H9 (cell line): ENCODE measurements around the gene ACTR2. TPM values are rescaled to one million over a fixed set of nuclear protein-coding genes. Genes with fewer than 3 reads are reported as not detected.

Experiments used
- DNase-seq: peaks from one replicate; pipeline ENCODE4 v3.0.0-alpha.2; 2017
- H2AFZ ChIP-seq: one replicate; pipeline ENCODE4 v1.6.1; 2013; ENCODE audit warnings: mild to moderate bottlenecking, low read length, control low read depth, moderate library complexity
- H2AK5ac ChIP-seq: 2 replicates; pipeline ENCODE4 v1.6.1; 2013; ENCODE audit warnings: low read length, control low read depth, mixed read lengths; ENCODE audit not compliant: insufficient read length
- H2BK120ac ChIP-seq: one replicate; pipeline ENCODE4 v1.6.1; 2013; ENCODE audit warnings: low read depth, mild to moderate bottlenecking, low read length, control low read depth, inconsistent platforms; ENCODE audit not compliant: poor library complexity, severe bottlenecking
- H2BK12ac ChIP-seq: 2 replicates; pipeline ENCODE4 v1.6.1; 2013; ENCODE audit warnings: low read length, control low read depth, mixed read lengths, low read depth; ENCODE audit not compliant: insufficient read length
- H2BK15ac ChIP-seq: 2 replicates; pipeline ENCODE4 v1.6.1; 2013; ENCODE audit warnings: low read depth, low read length, control low read depth
- H2BK20ac ChIP-seq: one replicate; pipeline ENCODE4 v1.6.1; 2013; ENCODE audit warnings: low read depth, mild to moderate bottlenecking, low read length, control low read depth, inconsistent platforms; ENCODE audit not compliant: poor library complexity, severe bottlenecking
- H2BK5ac ChIP-seq: 2 replicates; pipeline ENCODE4 v1.6.1; 2013; ENCODE audit warnings: low read length, control low read depth, mixed read lengths; ENCODE audit not compliant: insufficient read length
- H3K14ac ChIP-seq: 2 replicates; pipeline ENCODE4 v1.6.1; 2013; ENCODE audit warnings: low read length, control low read depth; ENCODE audit not compliant: insufficient read depth
- H3K18ac ChIP-seq: 2 replicates; pipeline ENCODE4 v1.6.1; 2013; ENCODE audit warnings: low read depth, mild to moderate bottlenecking, mixed read lengths, low read length, control low read depth; ENCODE audit not compliant: insufficient read length
- H3K23ac ChIP-seq: 2 replicates; pipeline ENCODE4 v1.6.1; 2013; ENCODE audit warnings: low read length, control low read depth, mixed read lengths, low read depth; ENCODE audit not compliant: insufficient read length
- H3K23me2 ChIP-seq: 2 replicates; pipeline ENCODE4 v1.6.1; 2013; ENCODE audit warnings: low read depth, mild to moderate bottlenecking, mixed read lengths, low read length, control low read depth; ENCODE audit not compliant: insufficient read length, poor library complexity, severe bottlenecking
- H3K27ac ChIP-seq: 2 replicates; pipeline ENCODE4 v1.5.1; 2013; ENCODE audit warnings: low read length, control low read depth, mixed read lengths, low read depth; ENCODE audit not compliant: insufficient read length
- H3K27me3 ChIP-seq: 2 replicates; pipeline ENCODE4 v1.6.1; 2013; ENCODE audit warnings: low read length, control low read depth, inconsistent platforms; ENCODE audit not compliant: insufficient read depth
- H3K4ac ChIP-seq: 2 replicates; pipeline ENCODE4 v1.6.1; 2013; ENCODE audit warnings: low read depth, mild to moderate bottlenecking, control low read depth, inconsistent platforms, low read length, moderate library complexity
- H3K4me1 ChIP-seq: 2 replicates; pipeline ENCODE4 v1.6.1; 2013; ENCODE audit warnings: low read length, control low read depth, inconsistent platforms; ENCODE audit not compliant: insufficient read depth
- H3K4me2 ChIP-seq: 2 replicates; pipeline ENCODE4 v1.6.1; 2013; ENCODE audit warnings: low read length, control low read depth, mixed read lengths; ENCODE audit not compliant: insufficient read length, insufficient read depth
- H3K56ac ChIP-seq: 2 replicates; pipeline ENCODE4 v1.6.1; 2013; ENCODE audit warnings: low read depth, mild to moderate bottlenecking, mixed read lengths, low read length, control low read depth; ENCODE audit not compliant: insufficient read length
- H3K79me1 ChIP-seq: 2 replicates; pipeline ENCODE4 v1.6.1; 2013; ENCODE audit warnings: low read depth, mild to moderate bottlenecking, moderate library complexity, low read length, control low read depth, inconsistent platforms; ENCODE audit not compliant: insufficient read depth, poor library complexity, severe bottlenecking
- H3K79me2 ChIP-seq: 2 replicates; pipeline ENCODE4 v1.6.1; 2013; ENCODE audit warnings: low read length, control low read depth, inconsistent platforms; ENCODE audit not compliant: insufficient read depth
- H3K9ac ChIP-seq: 2 replicates; pipeline ENCODE4 v1.6.1; 2013; ENCODE audit warnings: low read length, control low read depth, mixed read lengths; ENCODE audit not compliant: insufficient read length; ENCODE audit errors: extremely low read depth
- H3K9me3 ChIP-seq: one replicate; pipeline ENCODE4 v1.6.1; 2013; ENCODE audit warnings: low read depth, low read length, inconsistent platforms; ENCODE audit not compliant: control insufficient read depth
- H3T11ph ChIP-seq: one replicate; pipeline ENCODE4 v1.6.1; 2013; ENCODE audit warnings: mild to moderate bottlenecking, low read length, control low read depth, inconsistent platforms
- H4K20me1 ChIP-seq: one replicate; pipeline ENCODE4 v1.6.1; 2013; ENCODE audit not compliant: control insufficient read depth, insufficient read length, insufficient read depth
- H4K5ac ChIP-seq: 2 replicates; pipeline ENCODE4 v1.6.1; 2013; ENCODE audit warnings: low read depth, mild to moderate bottlenecking, mixed read lengths, low read length, control low read depth; ENCODE audit not compliant: insufficient read length
- H4K8ac ChIP-seq: replicated peaks from 2 replicates; pipeline ENCODE4 v1.6.1; 2013; ENCODE audit warnings: low read length, control low read depth, mixed read lengths, low read depth; ENCODE audit not compliant: insufficient read length
- H4K91ac ChIP-seq: 2 replicates; pipeline ENCODE4 v1.6.1; 2013; ENCODE audit warnings: low read depth, mild to moderate bottlenecking, moderate library complexity, mixed read lengths, low read length, control low read depth; ENCODE audit not compliant: insufficient read length
- H3K27ac Mint-ChIP-seq, 3 experiments: 2 replicates in 2 of 3; 3 replicates in 1 of 3; pipeline ENCODE4 v1.8.0; 2020 to 2021; ENCODE audit warnings: mixed read lengths in 3 of 3, mild to moderate bottlenecking in 1 of 3, moderate library complexity in 1 of 3
- H3K27me3 Mint-ChIP-seq: 2 replicates; pipeline ENCODE4 v1.8.0; 2021; ENCODE audit warnings: low read depth, mild to moderate bottlenecking, moderate library complexity, mixed read lengths
- H3K36me3 Mint-ChIP-seq, 3 experiments: 2 replicates in 2 of 3; 3 replicates in 1 of 3; pipeline ENCODE4 v1.8.0; 2020 to 2021; ENCODE audit warnings: low read depth in 3 of 3, mixed read lengths in 3 of 3; ENCODE audit not compliant: insufficient read depth in 1 of 3
- H3K4me1 Mint-ChIP-seq, 2 experiments: 2 replicates each; pipeline ENCODE4 v1.8.0; 2020; ENCODE audit warnings: mixed read lengths in 2 of 2
- H3K4me3 Mint-ChIP-seq, 2 experiments: 2 replicates in 1 of 2; 3 replicates in 1 of 2; pipeline ENCODE4 v1.8.0; 2020 to 2021; ENCODE audit warnings: mild to moderate bottlenecking in 2 of 2, mixed read lengths in 2 of 2, moderate library complexity in 1 of 2
- H3K9me3 Mint-ChIP-seq, 2 experiments: 2 replicates in 1 of 2; 3 replicates in 1 of 2; pipeline ENCODE4 v1.8.0; 2020; ENCODE audit warnings: mild to moderate bottlenecking in 2 of 2, mixed read lengths in 2 of 2, moderate library complexity in 1 of 2
- CTCF ChIP-seq: fragments of 200-600 bp; sonication (generic); conservative IDR thresholded peaks from 3 replicates; pipeline ENCODE4 v1.8.0; 2021; ENCODE audit warnings: antibody characterized with exemption, mild to moderate bottlenecking
- WGBS: extraction: QIAGEN DNeasy Blood & Tissue Kit; methylation state at CpG from one replicate; pipeline ENCODE4 v1.1.7; 2013; ENCODE audit warnings: missing lambda C conversion rate, low lambda C conversion rate, mixed read lengths; ENCODE audit not compliant: insufficient read length; ENCODE audit errors: extremely low coverage; 5-methylcytosine and 5-hydroxymethylcytosine counted together
- total RNA-seq: library from RNA; stranded (reverse); gene quantifications from 2 replicates; pipeline ENCODE4 v1.2.1, GENCODE V29; 2021

Gene ACTR2
- total RNA-seq, 1 experiment from 2014 or later, result 176 TPM

- no peak overlapping the region for H3T11ph ChIP-seq
- no peaks in the 10 kb centered on the region for H3K79me2 ChIP-seq
- no peaks in the 10 kb centered on the region for H3K79me1 ChIP-seq
- no peak overlapping the region for H3K4ac ChIP-seq
- no peak overlapping the region for H3K14ac ChIP-seq
- H3K9me3 ChIP-seq, result no peaks in the 10 kb centered on the region
- H3K23me2 ChIP-seq, result no peaks in the 10 kb centered on the region
- no peak overlapping the region for H4K91ac ChIP-seq
- H2BK15ac ChIP-seq, result no peak overlapping the region
- H3K4me1 ChIP-seq, result peaks cover 3% of the 10 kb centered on the region; the same call in 1 of the 2 replicates
- no peaks in the 10 kb centered on the region for H3K36me3 Mint-ChIP-seq
- no CpG with 5 or more reads among the region's 7 CpGs for WGBS
- no peak overlapping the region for H2AFZ ChIP-seq
- H3K4me1 Mint-ChIP-seq, result peaks cover 22 to 25% of the 10 kb centered on the region in 2 experiments
- H2BK5ac ChIP-seq, result no peak overlapping the region
- no peak overlapping the region for H2BK120ac ChIP-seq
- H4K20me1 ChIP-seq, result no peaks in the 10 kb centered on the region
- H3K9ac ChIP-seq, result no peak overlapping the region
- no peak overlapping the region for H2BK20ac ChIP-seq
- H3K27me3 Mint-ChIP-seq, result peaks cover 58% of the 10 kb centered on the region
- no peak overlapping the region for H4K8ac ChIP-seq
- TF ChIP-seq CTCF, result no peak
- no peak overlapping the region for H3K23ac ChIP-seq
- H2BK12ac ChIP-seq, result no peak overlapping the region
- no peak overlapping the region for H3K56ac ChIP-seq
- no peak overlapping the region; a peak in 1 of 7 replicates for H3K27ac Mint-ChIP-seq
- no peaks in the 10 kb centered on the region for H3K27me3 ChIP-seq
- no peak for DNase-seq
- no peak overlapping the region for H3K4me3 Mint-ChIP-seq
- no peak overlapping the region for H3K18ac ChIP-seq
- H3K4me2 ChIP-seq, result no peak overlapping the region
- no peak overlapping the region for H4K5ac ChIP-seq
- no peaks in the 10 kb centered on the region for H3K9me3 Mint-ChIP-seq
- no peak overlapping the region for H3K27ac ChIP-seq
- no peak overlapping the region for H2AK5ac ChIP-seq
Measured at GRCh38 chr2:65299246-65299645, 71.6 kb downstream of the ACTR2 start.
